ENCODE results near the gene IMMP1L.
A peak's percentile ranks its signal among the peaks of the same experiment; 100 is the strongest.
"Not testable (repeated sequence)": the region's sequence is repeated elsewhere in the genome, so short reads cannot be mapped to it uniquely, and the experiment has no call there.

IMMP1L gene, protein sequence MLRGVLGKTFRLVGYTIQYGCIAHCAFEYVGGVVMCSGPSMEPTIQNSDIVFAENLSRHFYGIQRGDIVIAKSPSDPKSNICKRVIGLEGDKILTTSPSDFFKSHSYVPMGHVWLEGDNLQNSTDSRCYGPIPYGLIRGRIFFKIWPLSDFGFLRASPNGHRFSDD

GRCh38 chr11:31509429-31510345, at the start of gene IMMP1L, which contains the start of gene ELP4:
Gene IMMP1L (minus strand): TSS chr11:31509622. CDS start chr11:31463276, 46,346 bp downstream.
Gene ELP4 (plus strand): TSS chr11:31509767. CDS start chr11:31509785, 18 bp downstream.
- H3K27me3 Mint-ChIP-seq = no peaks in the 10 kb centered on the region
- ATAC-seq (peak; percentile 100), DNase-seq (peak; percentile 91 to 96)
- peak within 1 kb of the TSS; percentile 89 to 94 for H3K4me3 Mint-ChIP-seq
- peak within 1 kb of the TSS; percentile 98 for H3K27ac Mint-ChIP-seq
- H3K4me1 Mint-ChIP-seq = peaks cover 39% of the 10 kb centered on the region
- H3K9me3 Mint-ChIP-seq = no peaks in the 10 kb centered on the region

- no peak for DNase-seq
- no peaks in the 10 kb centered on the region for H3K27me3 Mint-ChIP-seq
- H3K27ac Mint-ChIP-seq = no peak overlapping the region
- ATAC-seq = no peak
- H3K4me3 Mint-ChIP-seq = no peak overlapping the region
- H3K4me1 Mint-ChIP-seq = no peaks in the 10 kb centered on the region
- H3K9me3 Mint-ChIP-seq = no peaks in the 10 kb centered on the region
Observed at GRCh38 chr11:31558001-31558400, 48.6 kb upstream of the IMMP1L start.

DNA sequence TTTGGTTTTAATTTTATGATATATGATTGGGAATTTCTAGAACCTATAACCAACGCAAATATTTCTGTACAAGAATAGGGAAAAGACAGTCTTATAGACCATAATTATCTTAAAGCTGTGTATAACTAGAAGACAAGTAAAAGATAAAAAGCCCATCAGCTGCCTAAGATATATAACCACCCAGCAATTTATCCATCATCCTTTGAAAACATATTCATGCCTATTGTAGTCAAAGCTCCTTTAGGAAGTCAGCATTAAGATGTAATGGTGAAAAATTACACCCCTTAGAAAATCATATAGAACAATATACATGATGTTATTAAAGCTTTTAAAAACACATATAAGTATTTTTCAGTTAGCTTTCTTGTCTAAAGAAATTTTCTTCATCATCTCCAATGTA, 46.5 kb upstream of the IMMP1L start:
- H3K9me3 Mint-ChIP-seq = no peaks in the 10 kb centered on the region
- no peaks in the 10 kb centered on the region for H3K4me1 Mint-ChIP-seq
- ATAC-seq = no peak
- no peak overlapping the region for H3K27ac Mint-ChIP-seq
- no peaks in the 10 kb centered on the region for H3K27me3 Mint-ChIP-seq
- DNase-seq = no peak
- no peak overlapping the region for H3K4me3 Mint-ChIP-seq

- H3K4me1 Mint-ChIP-seq = no peaks in the 10 kb centered on the region
- H3K4me3 Mint-ChIP-seq = no peak overlapping the region
- no peak for ATAC-seq
- no peak overlapping the region for H3K27ac Mint-ChIP-seq
- DNase-seq = no peak
- peaks cover 9 to 10% of the 10 kb centered on the region in 2 donors for H3K9me3 Mint-ChIP-seq
- no peaks in the 10 kb centered on the region for H3K27me3 Mint-ChIP-seq
Observed at GRCh38 chr11:31542862-31543261, 33.4 kb upstream of the IMMP1L start.

GRCh38 chr11:31535479-31535878, 26.1 kb upstream of the IMMP1L start:
- H3K4me1 Mint-ChIP-seq = no peaks in the 10 kb centered on the region

GRCh38 chr11:31531293-31531692, 21.9 kb upstream of the IMMP1L start:
- Mint-ChIP-seq H3K27ac (no peak overlapping the region), H3K9me3 (no peaks in the 10 kb centered on the region), H3K4me3 (no peak overlapping the region), H3K27me3 (no peaks in the 10 kb centered on the region), H3K4me1 (no peaks in the 10 kb centered on the region)
- no peak for ATAC-seq
- no peak for DNase-seq

More at GRCh38 chr11:31535479-31535878, 26.1 kb upstream of the IMMP1L start:
- H3K27me3 Mint-ChIP-seq = no peaks in the 10 kb centered on the region
- ATAC-seq = no peak
- DNase-seq = no peak
- H3K27ac Mint-ChIP-seq = no peak overlapping the region
- no peak overlapping the region for H3K4me3 Mint-ChIP-seq
- no peaks in the 10 kb centered on the region for H3K9me3 Mint-ChIP-seq

DNA sequence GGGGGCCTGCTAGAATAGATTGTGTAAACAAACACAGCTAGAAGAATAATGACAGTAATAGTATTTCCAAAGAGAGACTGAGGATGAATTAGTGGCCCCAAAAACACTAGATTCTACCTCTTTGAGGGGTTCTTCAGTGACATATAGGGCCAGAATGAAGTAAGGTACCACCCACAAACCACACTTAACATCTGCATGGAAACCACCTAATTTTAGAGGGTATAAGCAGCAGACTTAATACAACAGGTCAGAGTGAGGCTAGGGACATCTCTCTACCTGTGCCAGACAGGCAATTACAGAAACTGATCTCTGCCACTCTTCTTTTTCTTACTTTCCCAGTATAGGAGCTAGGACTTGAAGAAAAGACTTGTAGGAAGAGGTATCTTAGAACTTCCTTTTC, 20.3 kb upstream of the IMMP1L start:
- peak; percentile 55 for ATAC-seq
- Mint-ChIP-seq H3K4me3 (no peak overlapping the region), H3K27me3 (no peaks in the 10 kb centered on the region), H3K9me3 (no peaks in the 10 kb centered on the region), H3K27ac (no peak overlapping the region), H3K4me1 (no peaks in the 10 kb centered on the region)
- no peak for DNase-seq

DNA sequence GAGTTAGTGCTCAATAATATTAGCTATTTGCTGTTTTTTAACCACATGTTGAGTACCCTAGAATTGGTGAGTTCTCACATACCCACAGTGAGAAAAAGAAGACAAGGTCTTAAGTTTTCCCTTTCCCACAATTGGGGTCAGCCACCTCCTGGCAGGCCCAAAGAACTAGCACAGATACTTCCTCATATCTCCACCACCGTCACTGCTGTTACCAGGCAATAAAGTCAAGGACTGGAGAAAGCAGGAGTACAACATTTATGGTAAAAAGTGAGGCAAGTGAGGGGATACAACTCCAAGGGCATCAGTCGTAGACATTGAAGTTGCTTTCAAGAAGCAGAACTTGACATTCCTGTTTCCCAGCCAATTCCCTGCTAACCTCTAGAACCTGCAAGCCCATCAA, 19.8 kb upstream of the IMMP1L start:
- Mint-ChIP-seq H3K4me3 (no peak overlapping the region), H3K27me3 (no peaks in the 10 kb centered on the region), H3K4me1 (no peaks in the 10 kb centered on the region), H3K9me3 (no peaks in the 10 kb centered on the region), H3K27ac (no peak overlapping the region)
- no peak for DNase-seq
- ATAC-seq = no peak

- H3K27ac Mint-ChIP-seq = no peak overlapping the region
- H3K4me3 Mint-ChIP-seq = no peak overlapping the region
- DNase-seq (no peak), ATAC-seq (no peak)
- H3K4me1 Mint-ChIP-seq = no peaks in the 10 kb centered on the region
- H3K27me3 Mint-ChIP-seq = no peaks in the 10 kb centered on the region
- H3K9me3 Mint-ChIP-seq = no peaks in the 10 kb centered on the region
Observed at GRCh38 chr11:31521497-31522150, 12.2 kb upstream of the IMMP1L start.

DNA sequence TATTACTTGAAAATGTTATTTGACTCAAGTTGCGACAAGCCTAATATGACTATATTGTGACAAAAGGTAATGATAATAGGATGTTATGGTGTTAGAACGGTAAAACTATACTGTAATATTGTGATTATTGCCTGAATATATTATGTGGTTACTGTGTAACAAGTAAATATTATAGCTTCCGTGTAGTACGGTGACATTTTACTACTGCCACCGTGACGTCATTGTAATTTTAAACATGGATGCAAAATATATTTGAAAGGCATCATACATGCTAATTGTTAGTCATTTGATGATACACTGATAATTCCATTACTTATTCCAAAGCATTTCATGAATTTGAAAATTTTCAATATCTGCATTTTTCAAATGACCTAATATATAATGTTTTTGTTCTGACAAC, 2.7 kb upstream of the IMMP1L start:
- Mint-ChIP-seq H3K4me1 (peaks cover 29% of the 10 kb centered on the region), H3K4me3 (no peak overlapping the region), H3K9me3 (no peaks in the 10 kb centered on the region), H3K27ac (no peak overlapping the region), H3K27me3 (no peaks in the 10 kb centered on the region)
- DNase-seq = no peak
- ATAC-seq = no peak

GRCh38 chr11:31509051-31509428, 382 bp downstream of the IMMP1L start:
- no peaks in the 10 kb centered on the region for H3K27me3 Mint-ChIP-seq
- peak overlapping the region; percentile 98 for H3K27ac Mint-ChIP-seq
- no peaks in the 10 kb centered on the region for H3K9me3 Mint-ChIP-seq
- H3K4me1 Mint-ChIP-seq = peaks cover 39% of the 10 kb centered on the region
- H3K4me3 Mint-ChIP-seq = peak overlapping the region; percentile 89 to 94
- no peak for DNase-seq
- ATAC-seq = peak; percentile 11

DNA sequence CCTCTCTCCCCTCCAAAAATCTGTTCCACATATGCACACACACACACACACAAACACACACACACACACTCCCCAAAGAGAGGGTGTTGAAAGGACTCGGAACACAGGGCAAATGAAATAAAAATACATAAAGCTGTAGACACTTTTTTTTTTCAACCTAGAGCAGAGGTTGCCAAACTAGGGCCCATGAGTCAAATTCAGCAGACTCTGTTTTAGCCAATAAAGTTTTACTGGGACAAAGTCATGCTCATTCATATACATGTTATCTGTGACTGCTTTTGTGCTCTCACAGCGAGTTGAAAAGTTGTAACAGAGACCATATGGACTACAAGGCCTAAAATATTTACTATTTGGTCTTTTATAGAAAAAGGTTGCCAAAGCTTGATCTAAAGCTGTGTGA, 8.9 kb downstream of the IMMP1L start:
- no peak for ATAC-seq
- Mint-ChIP-seq H3K4me3 (no peak overlapping the region), H3K4me1 (peaks cover 1% of the 10 kb centered on the region), H3K27ac (no peak overlapping the region), H3K9me3 (peaks cover 0 to under 1% of the 10 kb centered on the region in 2 donors), H3K27me3 (no peaks in the 10 kb centered on the region)
- no peak for DNase-seq

GRCh38 chr11:31499576-31500178, 9.7 kb downstream of the IMMP1L start:
- Mint-ChIP-seq H3K4me3 (no peak overlapping the region), H3K27me3 (no peaks in the 10 kb centered on the region), H3K9me3 (peaks cover 6 to 9% of the 10 kb centered on the region in 2 donors), H3K4me1 (peaks cover 5% of the 10 kb centered on the region), H3K27ac (no peak overlapping the region)
- ATAC-seq (no peak), DNase-seq (no peak)

DNA sequence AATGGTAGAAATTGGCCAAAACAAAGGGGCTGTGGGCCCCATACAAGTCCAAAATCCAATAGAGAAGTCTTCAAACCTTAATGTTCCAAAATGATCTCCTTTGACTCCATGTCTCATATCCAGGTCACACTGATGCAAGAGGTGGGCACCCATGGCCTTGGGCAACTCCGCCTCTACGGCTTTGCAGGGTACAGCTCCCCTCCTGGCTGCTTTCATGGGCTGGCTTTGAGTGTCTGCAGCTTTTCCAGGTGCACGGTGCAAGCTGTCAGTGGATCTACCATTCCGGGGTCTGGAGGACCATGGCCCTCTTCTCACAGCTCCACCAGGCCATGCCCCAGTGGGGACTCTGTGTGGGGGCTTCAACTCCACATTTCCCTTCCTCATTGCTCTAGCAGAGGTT, 15.7 kb downstream of the IMMP1L start:
- ATAC-seq, H3K4me3 Mint-ChIP-seq, DNase-seq, H3K27me3 Mint-ChIP-seq: not testable (repeated sequence)
- Mint-ChIP-seq H3K27ac (peak overlapping the region in 1 of 2 donors; percentile 71), H3K4me1 (peaks cover 38% of the 10 kb centered on the region), H3K9me3 (peaks cover 14 to 25% of the 10 kb centered on the region in 2 donors)

DNA sequence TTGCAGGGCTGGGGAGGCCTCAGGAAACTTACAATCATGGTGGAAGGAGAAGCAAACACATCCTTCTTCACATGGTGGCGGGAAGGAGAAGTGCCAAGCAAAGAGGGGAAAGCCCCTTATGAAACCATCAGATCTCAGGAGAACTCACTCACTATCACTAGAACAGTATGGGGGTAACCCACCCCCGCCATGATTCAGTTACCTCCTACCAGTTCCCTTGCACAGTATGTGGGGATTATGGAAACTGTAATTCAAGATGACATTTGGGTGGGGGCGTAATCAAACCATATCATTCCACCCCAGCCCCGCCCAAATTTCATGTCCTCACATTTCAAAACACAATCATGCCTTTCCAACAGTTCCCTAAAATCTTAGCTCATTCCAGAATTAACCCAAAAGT, 16.2 kb downstream of the IMMP1L start:
- no peak overlapping the region for H3K27ac Mint-ChIP-seq
- H3K27me3 Mint-ChIP-seq = no peaks in the 10 kb centered on the region
- H3K9me3 Mint-ChIP-seq = peaks cover 14 to 25% of the 10 kb centered on the region in 2 donors
- no peak for ATAC-seq
- no peak for DNase-seq
- peaks cover 38% of the 10 kb centered on the region for H3K4me1 Mint-ChIP-seq
- no peak overlapping the region for H3K4me3 Mint-ChIP-seq
